ENCODE measurements around the gene KRT74. TPM values are rescaled to one million over a fixed set of nuclear protein-coding genes. Genes with fewer than 3 reads are reported as not detected.

KRT74 gene
- total and polyA plus RNA-seq, 2 of the 13 experiments (the other 11 are each of a cell fraction or from before 2014, with no cell fraction given) = not detected

GRCh38 chr12:52526511-52526951 is 47.1 kb downstream of the KRT74 start (continued):
- TF ChIP-seq THRA (CRISPR knock-in tag; IDR thresholded peaks at IDR 0.05; ENCODE audit: borderline replicate concordance) (no peak), BCLAF1 (IDR thresholded peaks at IDR 0.05) (no peak), ZNF546 (CRISPR knock-in tag; conservative IDR thresholded peaks at IDR 0.05) (no peak), ZNF564 (CRISPR knock-in tag; IDR thresholded peaks at IDR 0.05) (no peak), ZFY (CRISPR knock-in tag; IDR thresholded peaks at IDR 0.05) (no peak), RCOR2 (CRISPR knock-in tag; IDR thresholded peaks at IDR 0.05) (no peak)

GRCh38 chr12:52525661-52526499 is 47.8 kb downstream of the KRT74 start:
- in situ Hi-C loops (cut with HindIII; ENCODE audit: extremely low pct_ligation_motif_present, low pct_unique_long_range_greater_than_20kb) = loop anchor here (25.0 kb wide), 1 partner anchor 389 kb away; no protein-coding TSS in a partner anchor
- H3K27ac ChIP-seq (ENCODE audit: extremely low read length, insufficient read depth, low read length) = no peak overlapping the region
- no peaks in the 10 kb centered on the region for H3K36me3 ChIP-seq (replicated peaks in 1 of 2; ENCODE audit: control insufficient read depth in 1 of 2, insufficient read depth in 2 of 2, low read length in 2 of 2)
- H3K27me3 ChIP-seq (ENCODE audit: control insufficient read depth in 1 of 2, insufficient read depth in 2 of 2, low read length in 2 of 2) = peaks cover 6 to 17% of the 10 kb centered on the region in 2 experiments; a peak in 3 of 5 replicates
- BruUV-seq (replicated peaks) = no TSS peak
- no peaks in the 10 kb centered on the region for H3K9me3 ChIP-seq (ENCODE audit: low read length)
- intact Hi-C loops (cut with micrococcal nuclease; ENCODE audit: unreplicated experiment) = no loop called here
- H3K79me2 ChIP-seq (ENCODE audit: insufficient read depth, low read length) = no peaks in the 10 kb centered on the region
- POLR2A ChIA-PET = no interaction called here
- no peak for DNase-seq (ENCODE audit: low spot score)
- no peaks in the 10 kb centered on the region for H3K4me1 ChIP-seq (ENCODE audit: insufficient read depth, low read length)
- no peak overlapping the region for H2AFZ ChIP-seq (ENCODE audit: low read length)
- no peak for FAIRE-seq
- no peak for ATAC-seq
- H3K9ac ChIP-seq (ENCODE audit: insufficient read depth, low read depth, low read length) = no peak overlapping the region
- no peak overlapping the region for H3K4me3 ChIP-seq (replicated peaks in 1 of 3; ENCODE audit: insufficient read depth in 1 of 3, low read depth in 2 of 3, low read length in 3 of 3)
- no peak overlapping the region for H3K4me2 ChIP-seq (ENCODE audit: low read depth, low read length)
- CTCF ChIA-PET (ENCODE audit: low intra/inter-chr PET ratio, low total read pairs) = no interaction called here
- 14% methylated on average over 9 of the region's 13 CpGs for WGBS (ENCODE audit: low lambda C conversion rate)
- no peaks in the 10 kb centered on the region for H4K20me1 ChIP-seq (ENCODE audit: insufficient read depth, low read length)
- TF ChIP-seq ZNF296 (CRISPR knock-in tag; conservative IDR thresholded peaks at IDR 0.05) (no peak), STAT5B (CRISPR knock-in tag; IDR thresholded peaks at IDR 0.05) (no peak), SNAPC4 (CRISPR knock-in tag; IDR thresholded peaks at IDR 0.05) (no peak), ZNF34 (CRISPR knock-in tag; IDR thresholded peaks at IDR 0.05; ENCODE audit: borderline replicate concordance) (no peak), ZNF788 (CRISPR knock-in tag; IDR thresholded peaks at IDR 0.05; ENCODE audit: borderline replicate concordance) (no peak), ZNF333 (CRISPR knock-in tag; IDR thresholded peaks at IDR 0.05; ENCODE audit: borderline replicate concordance) (no peak)

All from HepG2 (cell line).